UCSD-AML1 (cell line): ENCODE results near the gene PITRM1.
"Not testable (repeated sequence)": the region's sequence is repeated elsewhere in the genome, so short reads cannot be mapped to it uniquely, and the experiment has no call there.

Source experiments
- DNase-seq: peaks from one replicate; lab custom pipeline; 2025; ENCODE audit not compliant: unreplicated experiment; lab: John Stamatoyannopoulos, UW

PITRM1 gene, protein sequence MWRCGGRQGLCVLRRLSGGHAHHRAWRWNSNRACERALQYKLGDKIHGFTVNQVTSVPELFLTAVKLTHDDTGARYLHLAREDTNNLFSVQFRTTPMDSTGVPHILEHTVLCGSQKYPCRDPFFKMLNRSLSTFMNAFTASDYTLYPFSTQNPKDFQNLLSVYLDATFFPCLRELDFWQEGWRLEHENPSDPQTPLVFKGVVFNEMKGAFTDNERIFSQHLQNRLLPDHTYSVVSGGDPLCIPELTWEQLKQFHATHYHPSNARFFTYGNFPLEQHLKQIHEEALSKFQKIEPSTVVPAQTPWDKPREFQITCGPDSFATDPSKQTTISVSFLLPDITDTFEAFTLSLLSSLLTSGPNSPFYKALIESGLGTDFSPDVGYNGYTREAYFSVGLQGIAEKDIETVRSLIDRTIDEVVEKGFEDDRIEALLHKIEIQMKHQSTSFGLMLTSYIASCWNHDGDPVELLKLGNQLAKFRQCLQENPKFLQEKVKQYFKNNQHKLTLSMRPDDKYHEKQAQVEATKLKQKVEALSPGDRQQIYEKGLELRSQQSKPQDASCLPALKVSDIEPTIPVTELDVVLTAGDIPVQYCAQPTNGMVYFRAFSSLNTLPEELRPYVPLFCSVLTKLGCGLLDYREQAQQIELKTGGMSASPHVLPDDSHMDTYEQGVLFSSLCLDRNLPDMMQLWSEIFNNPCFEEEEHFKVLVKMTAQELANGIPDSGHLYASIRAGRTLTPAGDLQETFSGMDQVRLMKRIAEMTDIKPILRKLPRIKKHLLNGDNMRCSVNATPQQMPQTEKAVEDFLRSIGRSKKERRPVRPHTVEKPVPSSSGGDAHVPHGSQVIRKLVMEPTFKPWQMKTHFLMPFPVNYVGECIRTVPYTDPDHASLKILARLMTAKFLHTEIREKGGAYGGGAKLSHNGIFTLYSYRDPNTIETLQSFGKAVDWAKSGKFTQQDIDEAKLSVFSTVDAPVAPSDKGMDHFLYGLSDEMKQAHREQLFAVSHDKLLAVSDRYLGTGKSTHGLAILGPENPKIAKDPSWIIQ

DNA sequence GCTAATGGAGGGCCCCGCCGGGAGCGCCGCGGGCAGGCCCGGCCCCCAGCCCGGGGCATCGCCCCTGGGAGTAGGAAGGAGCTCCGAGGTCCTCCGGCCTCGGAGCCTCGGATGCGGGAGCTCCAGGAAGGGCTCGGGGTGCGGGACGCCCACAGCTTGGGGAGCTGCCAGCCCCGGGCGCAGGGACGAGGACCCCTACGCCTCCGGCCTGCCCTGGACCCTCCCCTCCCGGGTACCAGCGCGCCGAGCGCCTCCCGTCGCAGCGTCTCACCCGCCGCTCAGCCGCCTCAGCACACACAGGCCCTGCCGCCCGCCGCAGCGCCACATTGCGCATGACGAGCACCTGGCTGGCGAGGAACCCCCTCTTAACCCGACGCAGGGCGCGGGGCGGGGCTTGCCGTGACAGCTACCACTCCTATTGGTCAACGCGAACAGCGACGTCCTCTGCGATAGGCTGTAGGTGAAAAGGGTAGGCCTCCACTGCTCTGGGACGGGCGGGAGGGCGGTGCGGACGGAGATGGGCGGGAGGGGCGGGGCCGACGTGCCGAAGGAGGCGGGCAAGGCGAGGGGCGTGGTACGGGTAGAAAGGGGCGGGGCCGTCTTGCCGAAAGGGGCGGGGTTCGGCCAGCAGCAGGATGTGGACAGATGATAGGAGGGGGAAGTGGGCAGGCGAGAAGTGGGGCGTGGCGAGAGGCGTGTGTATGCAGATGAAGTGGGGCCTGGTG lies at the start of gene PITRM1:
Gene PITRM1 (minus strand): TSS at position 337 of the 725 bp plus-strand sequence. CDS start 10 bp downstream, at position 327.
- DNase-seq, result peak; percentile 100

DNA sequence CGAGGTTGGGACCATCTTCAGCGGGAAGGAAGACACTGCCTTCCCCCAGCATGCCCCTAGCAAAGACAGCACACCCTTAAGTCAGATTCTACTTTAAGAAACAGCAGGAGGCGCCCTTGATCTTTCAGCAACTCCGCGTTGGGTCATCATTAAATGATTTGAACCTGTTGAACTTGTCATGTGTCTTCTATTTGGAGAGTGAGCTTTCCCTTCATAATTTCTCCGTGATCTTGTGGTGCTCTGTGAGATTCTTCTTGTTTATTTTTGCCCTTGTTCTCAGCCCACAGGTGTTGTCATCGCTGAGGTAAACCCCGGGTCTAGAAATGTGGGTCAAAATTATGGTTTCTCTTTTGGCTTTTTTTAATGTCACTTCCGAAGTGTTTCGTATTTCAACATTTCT lies 49.5 kb upstream of the PITRM1 start:
- DNase-seq, result no peak

DNA sequence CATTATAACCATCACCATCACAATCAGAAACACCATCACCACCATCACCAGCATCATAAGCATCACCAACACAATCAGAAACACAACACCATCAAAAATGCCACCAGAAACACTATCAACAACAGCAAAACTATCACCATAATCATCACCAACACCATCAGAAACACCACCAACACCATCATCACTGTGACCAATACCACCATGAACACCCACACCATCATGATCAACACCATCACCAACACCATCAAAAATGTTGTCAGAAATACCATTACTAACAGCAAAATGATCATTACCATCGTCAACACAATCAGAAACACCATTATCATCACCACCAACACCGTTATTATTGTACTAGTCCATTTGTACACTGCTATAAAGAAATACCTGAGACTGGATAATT lies 49.0 kb upstream of the PITRM1 start:
- DNase-seq, result not testable (repeated sequence)

DNA sequence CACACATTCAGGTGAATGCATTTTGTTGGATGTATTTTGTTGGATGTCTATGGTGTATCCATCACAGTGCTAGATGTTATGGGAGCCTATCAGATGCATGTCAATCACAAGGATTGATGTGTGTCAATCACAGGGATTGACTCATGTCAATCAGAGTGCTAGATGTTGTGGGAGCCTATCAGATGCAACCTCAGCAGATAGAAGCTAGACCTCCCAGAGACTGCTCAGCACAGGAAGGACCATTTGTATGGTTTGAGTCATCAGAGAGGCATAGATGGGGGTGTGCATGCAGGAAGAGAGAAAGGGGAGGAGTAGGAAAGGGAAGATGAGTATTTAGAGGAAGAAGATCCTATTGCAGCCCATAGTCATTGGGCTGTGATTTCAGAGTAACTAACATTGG lies 48.3 kb upstream of the PITRM1 start:
- no peak for DNase-seq

DNA sequence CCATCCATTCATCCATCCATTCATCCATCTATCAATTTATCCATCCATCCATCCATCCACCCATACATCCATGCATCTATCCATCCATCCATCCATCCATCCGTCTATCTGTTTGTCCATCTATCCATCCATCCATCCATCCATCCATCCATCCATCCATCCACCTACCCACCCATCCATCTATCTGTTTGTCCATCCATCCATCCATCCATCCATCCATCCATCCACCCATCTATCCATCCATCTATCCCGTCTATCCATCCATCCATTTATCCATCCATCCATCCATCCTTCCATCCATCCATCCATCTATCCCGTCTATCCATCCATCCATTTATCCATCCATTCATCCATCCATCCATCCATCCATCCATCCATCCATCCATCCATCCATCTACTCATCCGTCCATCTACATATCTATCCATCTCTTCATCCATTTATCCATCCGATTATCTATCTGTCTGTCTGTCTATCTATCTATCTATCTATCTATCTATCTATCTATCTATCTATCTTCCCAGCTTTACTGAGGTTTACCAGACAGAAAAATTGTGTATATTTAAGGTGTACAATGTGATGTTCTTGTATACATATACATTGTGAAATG lies 46.5 kb upstream of the PITRM1 start:
- not testable (repeated sequence) for DNase-seq

DNA sequence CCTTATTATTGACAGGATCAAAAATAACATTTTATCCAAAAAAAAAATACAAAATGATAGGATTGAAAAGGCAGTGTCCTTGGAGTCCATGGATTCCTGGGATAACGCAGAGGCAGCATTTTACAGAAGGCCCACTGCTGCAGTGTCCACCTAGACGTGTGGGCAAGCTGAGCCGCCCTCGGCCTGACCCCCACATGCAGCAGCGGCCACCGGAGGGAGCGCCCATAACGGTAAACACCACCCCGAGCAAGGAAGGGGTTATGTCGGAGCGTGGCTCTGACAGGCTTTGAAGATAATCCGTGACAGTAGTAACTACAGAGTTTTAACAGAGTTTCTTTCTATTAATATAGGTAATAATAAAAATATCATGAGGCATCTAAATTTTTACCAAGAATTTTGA lies 45.3 kb upstream of the PITRM1 start:
- no peak for DNase-seq

DNA sequence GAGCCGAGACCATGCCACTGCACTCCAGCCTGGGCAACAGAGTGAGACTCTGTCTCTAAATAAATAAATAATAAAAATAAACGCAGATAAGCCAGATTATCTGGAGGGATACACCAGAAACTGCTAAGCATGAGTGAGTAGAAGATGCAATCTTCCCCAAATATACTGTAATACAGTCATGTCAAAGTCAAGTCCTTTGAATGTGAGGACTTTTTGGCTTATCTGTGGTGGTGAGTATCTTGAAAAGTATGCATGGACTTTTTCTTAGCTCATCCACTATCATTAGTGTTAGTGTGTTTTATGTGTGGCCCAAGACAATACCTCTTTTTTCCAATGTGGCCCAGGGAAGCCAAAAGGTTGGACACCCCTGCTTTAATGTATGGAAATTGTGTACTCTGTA lies 44.7 kb upstream of the PITRM1 start:
- no peak for DNase-seq

DNA sequence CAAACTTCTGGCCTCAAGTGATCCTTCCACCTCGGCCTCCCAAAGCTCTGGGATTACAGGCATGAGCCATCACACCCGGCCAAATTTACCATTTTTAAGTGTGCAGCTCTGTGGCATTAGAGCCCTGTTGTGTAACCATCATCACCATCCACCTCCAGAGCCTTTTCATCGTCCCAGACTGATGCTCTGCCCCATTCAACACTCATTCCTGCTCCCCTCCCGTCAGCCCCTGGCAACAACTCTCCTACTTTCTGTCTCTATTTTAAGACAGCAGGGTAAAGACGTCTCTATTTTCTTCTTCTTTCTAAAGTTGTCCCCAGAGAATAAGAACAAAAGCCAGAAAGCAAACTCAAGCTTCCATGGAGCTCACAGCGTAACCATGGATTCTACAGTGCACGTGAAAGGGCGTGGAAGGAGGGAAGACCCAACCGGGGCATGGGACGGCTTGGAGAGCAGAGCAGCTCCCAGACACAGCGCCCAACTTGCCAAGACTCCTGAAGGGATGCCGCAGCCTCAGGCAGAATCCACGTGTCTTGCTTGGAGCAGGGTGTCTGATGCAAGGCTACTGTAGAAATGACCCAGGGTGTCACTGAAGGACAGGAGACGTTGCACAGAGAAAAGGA lies 42.7 kb upstream of the PITRM1 start:
- no peak for DNase-seq

DNA sequence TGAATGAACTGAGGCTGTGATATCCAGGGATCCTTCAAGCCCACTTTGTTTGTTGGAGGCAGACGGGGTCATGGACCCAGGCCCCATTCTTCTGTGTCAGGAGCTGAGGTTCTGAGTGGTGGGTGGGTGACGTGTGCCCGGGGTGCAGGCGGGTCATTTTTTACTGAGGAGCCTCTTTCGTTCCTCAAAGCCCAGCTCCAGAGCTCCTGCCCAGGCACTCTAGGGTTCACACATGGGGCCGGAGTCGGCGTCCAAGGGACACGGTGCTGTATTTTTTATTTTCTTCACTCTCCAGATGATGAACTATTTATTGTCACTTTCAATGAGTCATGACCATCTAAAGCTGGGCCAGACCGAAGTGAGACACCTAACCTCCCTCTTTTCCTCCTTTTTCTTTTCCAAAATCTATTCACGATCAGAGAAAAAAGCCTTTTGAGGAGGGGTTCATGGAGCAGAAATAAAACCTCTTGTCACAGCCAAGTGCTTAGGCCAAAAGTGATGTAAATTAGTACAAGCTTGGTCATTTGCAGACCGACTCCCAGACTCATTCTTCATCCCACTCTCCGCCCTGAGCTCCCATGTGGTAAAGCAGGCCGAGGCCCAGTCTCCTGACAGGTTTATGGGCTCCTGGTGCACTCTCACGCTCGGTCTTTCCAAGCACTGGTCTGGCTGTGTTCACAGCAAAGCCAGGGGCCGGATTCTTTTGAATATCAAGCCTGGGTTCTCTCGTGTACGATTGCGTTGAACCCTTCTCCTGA lies 41.4 kb upstream of the PITRM1 start:
- no peak for DNase-seq

DNA sequence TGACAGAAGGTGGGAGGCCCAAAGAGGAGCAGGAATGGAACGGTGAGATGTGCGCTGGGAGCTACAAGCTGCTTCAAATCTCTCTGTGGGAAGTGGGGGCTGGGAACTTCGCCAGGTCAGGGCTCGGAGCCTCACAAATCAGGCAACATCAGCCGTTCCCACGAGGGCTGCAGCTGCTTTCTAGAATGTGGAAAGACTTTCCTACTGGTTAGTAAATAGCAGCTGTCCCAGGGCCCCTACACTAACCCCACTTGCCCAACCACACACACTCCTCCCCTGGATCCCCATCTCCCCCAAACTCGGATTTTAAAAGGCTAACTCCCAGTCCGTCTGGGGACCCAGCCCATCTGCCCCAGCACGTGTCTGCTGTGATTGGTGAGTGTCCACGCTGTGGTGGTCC lies 40.6 kb upstream of the PITRM1 start:
- no peak for DNase-seq

DNA sequence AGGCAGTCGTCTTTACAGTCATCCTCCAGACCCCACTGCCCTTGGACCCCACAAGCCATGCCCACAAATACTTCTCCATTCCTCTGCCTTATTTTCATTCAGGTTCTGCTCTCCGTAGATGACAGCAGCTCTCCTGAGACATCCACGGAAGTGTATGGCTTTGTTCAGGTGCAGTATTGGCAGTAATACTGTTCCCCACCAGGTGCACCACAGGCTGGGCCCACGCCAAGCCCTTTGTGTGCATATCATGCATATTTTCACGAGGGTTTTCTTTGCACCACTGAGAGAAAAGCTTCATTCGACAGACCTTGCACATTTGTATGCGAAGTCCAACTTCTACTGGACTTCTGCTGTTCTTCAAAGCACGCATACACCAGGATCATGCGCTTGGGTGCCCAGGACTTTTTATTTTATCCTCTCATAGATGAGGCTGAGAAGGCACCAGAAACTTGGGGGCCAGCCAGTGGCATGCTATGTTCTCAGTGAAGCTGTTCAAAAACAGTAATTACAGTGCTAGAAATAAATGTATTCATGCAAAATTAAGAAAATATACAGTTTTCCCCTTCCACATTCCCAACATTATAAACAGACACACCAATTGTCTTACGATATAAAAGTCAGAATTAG lies 37.8 kb upstream of the PITRM1 start:
- no peak for DNase-seq

DNA sequence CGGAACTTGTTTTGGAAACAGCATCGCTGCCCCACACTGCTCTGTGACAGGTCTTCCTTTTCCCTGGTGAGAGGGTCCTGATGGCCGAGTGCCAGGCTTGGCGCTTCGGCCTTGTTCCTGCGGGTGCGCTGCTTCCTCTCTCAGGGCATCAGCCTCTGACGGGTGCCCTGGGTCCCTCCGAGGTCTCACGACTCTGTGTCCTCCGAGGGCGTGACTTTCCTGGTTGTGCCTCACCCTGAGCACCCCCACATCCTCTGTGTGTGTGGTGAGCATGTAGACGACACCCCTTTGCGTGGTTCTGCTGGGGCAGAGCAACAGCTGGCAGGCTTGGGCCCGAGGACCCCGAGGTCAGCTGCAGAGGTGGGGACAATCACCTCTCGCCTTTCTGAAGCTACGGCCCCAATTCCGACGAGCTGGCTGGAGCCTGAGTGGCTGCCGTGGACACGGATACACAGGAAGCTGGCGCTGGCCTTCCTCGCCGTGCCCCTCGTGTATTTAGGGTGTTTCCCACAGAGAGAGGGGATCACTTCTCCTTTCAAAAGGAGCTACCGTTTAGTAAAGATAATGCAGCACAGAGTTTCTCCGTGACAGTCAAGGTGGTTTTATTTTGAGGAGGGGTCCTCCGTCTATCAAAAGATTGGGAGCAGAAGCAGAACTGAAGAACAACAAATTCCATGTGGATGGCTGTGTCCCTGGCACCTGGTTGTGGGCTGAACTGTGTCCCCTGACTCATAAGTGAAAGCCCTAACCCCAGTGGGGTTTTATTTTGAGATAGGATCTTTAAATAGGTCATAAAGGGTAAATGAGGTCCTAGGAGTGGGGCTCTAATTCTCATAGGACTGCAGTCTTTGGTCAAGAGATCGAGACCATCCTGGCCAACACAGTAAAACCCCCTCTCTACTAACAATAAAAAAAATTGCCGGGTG lies 36.2 kb upstream of the PITRM1 start:
- DNase-seq, result no peak

DNA sequence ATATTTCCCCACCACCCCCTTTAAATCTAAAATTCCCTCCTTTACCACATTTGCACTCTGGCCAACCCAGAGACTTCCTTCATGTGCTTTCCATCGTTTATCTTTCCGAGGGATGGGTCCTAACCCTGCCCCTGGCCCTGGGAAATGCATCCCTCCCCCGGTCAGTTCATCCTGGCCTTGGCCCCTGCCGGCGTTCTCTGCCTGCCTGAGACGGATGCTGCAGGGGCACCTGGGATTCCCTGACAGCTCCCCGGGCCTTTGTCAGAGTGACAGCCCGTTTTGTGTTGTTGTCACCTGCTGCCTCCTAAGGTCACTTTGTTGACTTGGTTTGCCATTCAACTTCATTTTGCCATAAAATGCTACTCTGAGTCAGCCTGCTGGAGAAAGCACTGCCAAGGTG lies 34.8 kb upstream of the PITRM1 start:
- no peak for DNase-seq

DNA sequence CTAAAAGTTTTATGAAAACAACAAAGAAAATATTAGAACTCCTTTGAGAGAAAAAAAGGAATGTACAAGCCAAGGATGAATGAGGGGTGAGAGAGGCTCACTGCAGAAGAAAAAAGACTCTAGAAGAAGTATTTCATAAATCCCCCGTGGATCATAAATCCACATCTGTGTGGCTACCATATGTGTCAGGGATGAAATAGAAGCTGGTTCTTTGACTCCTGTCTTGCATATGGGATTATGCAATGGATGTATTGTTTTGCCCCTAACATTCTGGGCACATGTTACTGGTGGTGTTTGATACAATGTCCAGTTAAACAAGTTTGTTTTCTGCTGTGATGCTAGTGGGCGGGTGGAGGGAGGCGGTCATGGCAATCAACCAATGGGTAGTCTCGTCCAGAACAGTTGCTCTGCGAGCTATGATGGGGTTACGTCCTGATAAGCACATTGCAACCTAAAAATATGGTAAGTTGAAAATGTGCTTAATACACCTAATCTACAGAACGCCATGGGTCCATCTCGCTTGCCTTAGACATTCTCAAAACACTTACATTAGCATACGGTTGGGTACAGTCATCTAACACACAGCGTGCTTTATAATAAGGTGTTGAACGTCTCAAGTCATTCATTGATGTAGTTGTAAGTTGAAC lies 34.1 kb upstream of the PITRM1 start:
- no peak for DNase-seq

DNA sequence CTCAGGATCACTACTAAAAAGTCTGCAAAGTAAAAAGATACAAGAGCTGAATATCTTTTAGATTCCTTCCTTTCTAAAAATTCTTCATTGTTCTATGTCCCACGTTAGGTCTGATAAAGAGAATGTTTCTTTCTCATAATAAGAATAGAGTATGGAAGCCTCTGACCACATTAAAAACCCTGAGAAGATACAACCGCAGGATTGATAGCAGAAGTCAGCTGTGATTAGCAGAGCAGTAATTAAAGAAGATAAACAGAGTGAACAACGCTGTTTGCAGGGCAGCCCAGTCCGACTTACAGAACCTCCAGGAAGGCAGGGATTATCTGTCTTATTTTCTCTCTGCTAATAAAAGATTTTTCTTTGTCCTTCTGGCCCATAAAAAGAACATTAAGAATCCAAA lies 31.4 kb upstream of the PITRM1 start:
- DNase-seq, result no peak

DNA sequence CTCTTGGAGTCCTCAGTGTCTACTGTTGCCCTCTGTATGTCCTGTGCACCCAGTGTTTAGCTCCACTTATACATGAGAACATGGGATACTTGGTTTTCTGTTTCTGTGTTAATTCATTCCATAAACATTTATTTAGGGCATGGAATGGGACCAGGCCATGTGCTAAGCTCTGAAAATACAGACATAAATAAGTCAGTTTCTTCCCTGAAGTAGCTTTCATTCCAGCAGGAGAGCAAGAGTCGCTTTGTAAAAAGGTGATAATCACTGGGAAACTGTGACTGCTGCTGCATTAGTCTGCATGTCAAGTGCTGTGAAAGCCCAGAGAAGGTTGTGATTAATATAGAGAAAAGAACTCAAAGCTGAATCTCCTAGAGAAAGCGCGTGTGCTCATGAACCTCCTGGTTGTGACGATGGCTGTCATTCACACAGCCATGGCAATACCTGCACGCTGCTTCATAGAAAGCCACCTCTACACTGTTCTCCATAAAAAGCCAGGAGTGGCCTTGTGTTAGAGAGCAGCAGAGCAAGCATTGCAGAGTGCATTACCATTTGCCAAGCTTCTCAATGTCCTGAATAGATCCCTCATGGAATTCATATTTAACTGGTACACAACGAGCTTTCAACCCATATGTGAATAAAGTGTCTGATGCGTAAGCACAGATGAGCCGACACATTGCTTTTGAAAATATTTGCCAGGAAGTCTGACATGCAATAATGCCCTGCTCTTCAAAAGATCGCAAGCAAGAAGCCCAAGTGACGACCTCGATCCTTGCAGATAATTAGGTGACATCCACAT lies 30.6 kb upstream of the PITRM1 start:
- no peak for DNase-seq

DNA sequence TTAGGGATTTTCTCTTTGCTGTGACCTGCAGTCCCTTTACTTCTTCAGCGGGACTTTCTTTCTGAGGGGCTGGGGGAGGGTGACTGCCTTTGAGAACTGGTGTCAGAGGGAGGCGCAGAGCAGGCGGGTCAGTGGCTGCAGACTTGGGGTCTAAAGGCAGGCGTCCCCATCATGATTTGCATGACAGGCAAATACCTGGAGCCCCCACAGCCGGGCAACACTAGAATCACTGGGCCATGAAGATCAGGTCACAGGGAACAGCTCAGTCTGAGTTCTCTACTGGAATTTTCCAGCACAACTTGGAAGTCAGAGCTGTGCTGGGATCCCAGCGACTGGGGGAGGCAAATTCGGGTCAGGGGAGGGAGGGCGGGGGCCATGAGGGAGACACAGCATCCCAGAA lies 29.2 kb upstream of the PITRM1 start:
- no peak for DNase-seq
